ENCODE measurements around the gene CRHR1.

DNA sequence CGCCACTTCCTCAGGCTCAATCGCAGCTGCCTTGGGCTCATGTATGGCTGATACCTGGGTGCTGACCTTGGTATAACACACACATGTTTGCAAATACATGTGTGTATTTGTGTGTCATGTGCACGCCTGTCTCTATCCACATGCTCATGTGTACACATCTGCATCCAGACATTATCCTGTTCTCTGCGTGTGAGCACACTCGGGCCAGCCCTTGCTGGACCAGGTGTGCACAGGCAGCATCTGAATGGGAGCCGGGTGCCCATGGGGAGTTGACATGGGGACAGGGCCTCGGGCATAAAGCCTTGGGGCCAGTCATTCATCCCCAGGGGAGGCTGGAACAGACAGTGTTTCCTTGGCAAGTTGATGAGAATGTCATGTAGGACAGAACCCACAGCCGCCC, 29.1 kb upstream of the CRHR1 start:
- TF ChIP-seq, protein P1, sequence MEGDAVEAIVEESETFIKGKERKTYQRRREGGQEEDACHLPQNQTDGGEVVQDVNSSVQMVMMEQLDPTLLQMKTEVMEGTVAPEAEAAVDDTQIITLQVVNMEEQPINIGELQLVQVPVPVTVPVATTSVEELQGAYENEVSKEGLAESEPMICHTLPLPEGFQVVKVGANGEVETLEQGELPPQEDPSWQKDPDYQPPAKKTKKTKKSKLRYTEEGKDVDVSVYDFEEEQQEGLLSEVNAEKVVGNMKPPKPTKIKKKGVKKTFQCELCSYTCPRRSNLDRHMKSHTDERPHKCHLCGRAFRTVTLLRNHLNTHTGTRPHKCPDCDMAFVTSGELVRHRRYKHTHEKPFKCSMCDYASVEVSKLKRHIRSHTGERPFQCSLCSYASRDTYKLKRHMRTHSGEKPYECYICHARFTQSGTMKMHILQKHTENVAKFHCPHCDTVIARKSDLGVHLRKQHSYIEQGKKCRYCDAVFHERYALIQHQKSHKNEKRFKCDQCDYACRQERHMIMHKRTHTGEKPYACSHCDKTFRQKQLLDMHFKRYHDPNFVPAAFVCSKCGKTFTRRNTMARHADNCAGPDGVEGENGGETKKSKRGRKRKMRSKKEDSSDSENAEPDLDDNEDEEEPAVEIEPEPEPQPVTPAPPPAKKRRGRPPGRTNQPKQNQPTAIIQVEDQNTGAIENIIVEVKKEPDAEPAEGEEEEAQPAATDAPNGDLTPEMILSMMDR (IDR thresholded peaks at IDR 0.05): no peak
- no peak for TF ChIP-seq POLR2A (IDR thresholded peaks at IDR 0.05)

Data from lower leg skin (tissue), 3 donors.